HG02763 (cell line): ENCODE measurements around the gene PCED1B.
"Not testable (repeated sequence)": the region's sequence is repeated elsewhere in the genome, so short reads cannot be mapped to it uniquely, and the experiment has no call there.

Experiments
- ATAC-seq: cut with Tn5 transposase; IDR thresholded peaks from one replicate; pipeline ENCODE4 v1.9.1; 2021; ENCODE audit warnings: mild to moderate bottlenecking, moderate library complexity; ENCODE audit not compliant: unreplicated experiment

Gene PCED1B

DNA sequence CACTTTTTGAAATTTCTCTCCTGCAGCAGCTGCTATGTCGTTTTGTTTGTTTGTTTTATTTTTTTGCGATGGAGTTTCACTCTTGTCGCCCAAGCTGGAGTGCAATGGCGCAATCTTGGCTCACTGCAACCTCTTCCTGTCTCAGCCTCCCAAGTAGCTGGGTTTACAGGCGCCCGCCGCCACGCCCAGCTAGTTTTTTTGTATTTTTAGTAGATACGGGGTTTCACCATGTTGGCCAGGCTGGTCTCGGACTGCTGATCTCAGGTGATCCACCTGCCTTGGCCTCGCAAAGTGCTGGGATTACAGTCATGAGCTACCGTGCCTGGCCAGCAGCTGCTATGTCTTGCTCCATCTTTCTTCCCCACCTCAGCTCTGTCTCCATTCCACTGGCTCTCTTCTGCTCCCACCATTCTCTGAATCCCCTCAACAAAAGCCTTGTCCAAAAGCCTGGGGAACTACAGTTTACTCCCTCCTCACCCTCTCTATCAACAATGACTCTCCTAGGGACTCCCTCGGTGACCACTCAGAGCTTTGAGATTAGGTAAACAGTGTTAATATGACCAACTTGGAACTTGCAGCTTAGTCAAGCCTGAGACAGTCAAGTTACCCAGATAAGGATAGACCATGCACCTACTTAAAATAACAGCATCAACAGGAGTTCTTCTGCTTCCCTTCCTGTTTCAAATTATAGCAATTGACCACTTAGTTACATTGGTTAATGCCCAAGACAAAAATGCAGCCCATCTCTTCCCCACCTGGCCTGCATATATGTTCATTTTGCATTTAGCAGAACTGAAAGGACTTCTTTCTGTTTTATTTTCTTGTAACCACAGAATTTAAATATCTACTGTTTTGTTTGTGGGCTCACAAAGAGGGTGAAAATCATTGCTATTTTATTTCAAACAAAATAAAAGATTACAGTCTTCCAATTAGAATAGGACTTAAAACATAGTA is 189.4 kb downstream of the PCED1B start:
- ATAC-seq: peak; percentile 74

DNA sequence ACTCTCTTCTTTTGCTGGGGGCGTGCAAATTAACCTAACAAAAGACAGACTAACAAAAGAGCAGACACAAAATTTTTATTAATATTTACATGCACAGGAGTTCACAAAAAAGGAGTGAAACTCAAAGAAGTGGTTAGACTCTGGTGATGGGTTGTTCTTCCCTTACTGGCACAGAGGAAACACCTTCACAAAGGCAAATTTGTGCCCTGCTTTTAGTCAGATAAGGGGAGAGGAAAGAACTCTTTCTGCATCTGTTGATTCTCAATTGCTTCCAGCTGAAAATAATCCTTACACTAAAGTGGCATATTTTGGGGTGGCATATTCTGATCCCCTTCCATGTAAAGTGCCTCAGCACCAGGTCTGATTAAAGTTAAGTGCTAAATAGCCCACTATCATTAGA is 190.5 kb downstream of the PCED1B start:
- ATAC-seq: no peak

DNA sequence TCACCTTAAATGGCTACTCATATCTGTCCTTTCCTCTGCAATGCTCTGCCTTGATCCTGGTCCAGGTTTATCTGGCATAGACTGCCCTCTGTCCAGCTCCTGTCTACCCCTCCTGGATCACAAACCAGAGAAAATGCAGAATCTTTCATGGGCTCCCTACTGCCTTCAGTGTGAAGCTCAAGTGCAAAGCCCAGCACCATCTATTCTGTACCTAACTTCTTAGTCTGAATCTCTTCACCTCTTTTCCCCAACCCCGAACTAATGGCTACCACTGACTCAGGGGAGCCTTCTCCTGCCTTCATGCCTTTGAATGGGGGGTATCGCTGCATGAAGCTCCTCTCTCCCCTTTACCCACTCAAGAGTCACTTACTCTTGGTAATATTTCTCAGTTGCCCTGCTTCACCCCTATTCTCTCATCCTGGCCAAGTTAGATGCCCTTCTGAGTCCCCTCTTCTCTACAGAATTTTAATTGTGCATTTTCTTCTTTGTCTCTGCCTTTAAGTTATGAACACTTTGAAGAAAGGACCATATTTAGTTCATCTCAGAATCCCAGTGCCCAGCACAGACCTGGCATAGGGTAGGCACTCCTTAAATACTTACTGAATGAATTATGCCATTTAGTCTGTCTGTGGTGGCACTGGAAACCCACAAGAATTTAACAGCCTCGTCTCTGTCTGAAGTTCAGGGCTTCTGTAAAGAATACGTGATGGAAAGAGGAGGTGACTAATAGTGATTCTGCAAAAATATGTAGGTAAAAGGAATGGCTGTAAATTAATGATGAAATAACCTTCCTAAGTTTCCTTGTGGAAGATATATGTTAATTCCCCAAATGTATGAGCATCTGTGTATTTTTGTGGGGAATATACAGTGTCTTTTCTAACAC is 191.6 kb downstream of the PCED1B start:
- ATAC-seq: no peak

DNA sequence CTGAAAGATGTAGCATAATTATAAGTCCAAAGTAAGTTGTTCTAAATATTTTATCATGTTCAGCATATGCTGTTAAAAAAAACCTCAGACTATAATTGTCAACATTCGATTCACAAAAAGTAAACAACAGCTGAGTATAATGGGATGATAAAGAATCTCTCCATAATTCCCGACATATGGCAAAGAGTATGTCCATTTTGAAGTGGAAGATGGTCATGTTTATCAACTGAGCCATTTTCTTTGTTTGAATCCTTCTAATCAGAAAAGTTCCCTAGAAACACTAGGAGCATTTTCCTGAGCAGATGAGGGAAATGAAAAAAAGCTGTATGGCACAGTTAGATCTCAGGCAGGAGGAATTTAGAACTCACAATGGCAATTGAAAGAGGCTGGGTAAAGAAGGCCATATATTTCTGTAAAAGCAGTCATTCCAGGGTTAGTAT is 192.4 kb downstream of the PCED1B start:
- no peak for ATAC-seq

DNA sequence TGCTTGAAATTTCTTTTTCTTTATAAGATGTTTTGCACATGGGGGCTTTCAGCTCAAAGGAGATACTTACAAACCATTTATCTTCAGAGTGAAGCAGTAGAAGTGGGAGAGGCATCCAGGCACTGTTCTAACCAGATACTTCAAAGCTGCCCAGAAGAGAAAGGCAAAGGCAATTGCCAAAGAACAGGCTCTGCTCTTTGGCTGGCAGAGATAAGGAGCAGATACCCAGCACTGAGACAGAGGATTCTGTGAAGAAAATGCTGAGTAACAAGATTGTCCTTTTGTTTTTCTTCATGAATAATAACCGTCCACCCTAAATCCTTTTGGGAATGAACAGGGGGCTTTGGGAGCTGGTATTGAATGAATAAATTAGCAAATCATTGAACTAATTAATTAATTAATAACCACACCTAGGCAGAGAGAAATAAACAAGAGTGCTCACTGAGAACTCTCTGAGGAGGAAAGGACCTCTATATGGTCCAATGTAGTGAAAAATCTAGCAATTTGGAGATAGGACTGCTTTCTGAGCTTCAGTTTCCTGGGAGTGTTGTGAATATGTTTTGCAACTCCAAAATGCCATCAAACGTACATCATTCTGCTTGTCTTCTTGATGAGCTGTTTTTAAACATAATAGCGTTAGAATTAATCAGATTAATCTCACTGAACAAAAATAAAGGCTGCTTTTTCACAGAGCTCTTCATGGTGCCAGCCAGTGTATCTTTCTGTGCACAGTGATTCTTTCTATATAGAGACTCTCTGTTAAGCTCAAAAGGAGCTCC is 193.2 kb downstream of the PCED1B start:
- no peak for ATAC-seq

DNA sequence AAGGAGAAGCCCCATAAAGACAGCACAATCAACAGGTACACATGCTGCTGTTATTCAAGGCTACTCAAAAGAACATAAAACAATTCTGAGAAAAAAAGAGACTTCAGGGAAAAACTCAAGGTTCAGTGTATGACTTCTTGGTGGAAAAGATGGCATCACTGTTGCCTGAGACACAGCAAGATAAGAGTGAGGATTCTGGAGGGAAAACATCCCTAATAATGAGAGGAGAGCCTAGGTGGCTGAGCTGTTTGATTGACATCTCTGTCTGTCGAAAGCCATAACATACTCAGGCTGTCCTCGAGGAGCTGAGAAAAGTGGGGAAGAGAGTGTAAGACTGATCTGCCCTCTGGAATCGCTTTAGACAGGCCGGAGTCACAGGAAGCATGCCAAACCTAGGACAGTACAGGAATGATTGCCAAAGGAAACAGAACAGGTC is 193.8 kb downstream of the PCED1B start:
- no peak for ATAC-seq

DNA sequence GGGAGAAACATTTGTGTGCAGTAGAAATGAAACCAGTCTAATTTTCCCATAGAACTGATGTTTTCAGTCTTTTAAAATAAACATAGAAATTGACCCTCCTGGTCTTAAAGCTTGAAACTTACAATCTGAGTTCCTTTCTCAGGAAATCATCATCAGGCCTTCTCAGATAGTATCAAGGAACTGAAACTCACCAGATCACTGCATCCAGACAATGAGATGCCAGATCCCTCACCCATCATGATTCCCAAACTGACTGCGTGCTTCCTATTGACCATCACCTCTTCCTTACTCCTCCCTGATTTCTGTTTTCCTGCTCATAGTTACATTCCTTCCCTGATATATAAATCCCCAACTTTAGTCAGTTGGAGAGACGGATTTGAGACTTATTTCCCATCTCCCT is 195.3 kb downstream of the PCED1B start:
- ATAC-seq: no peak

DNA sequence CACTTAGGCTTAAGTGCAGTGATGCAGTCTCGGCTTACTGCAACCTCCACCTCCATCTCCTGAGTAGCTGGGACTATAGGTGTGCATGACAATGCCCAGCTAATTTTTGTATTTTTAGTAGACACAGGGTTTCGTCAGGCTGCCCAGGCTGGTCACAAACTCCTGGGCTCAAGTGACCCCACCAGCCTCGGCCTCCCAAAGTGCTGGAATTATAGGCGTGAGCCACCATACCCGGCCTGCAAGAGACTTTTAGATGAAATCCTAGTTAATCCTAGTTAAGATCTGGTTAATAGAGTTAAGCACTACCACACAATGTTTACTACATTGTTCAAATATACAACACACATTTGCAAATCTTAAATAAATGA is 196.8 kb downstream of the PCED1B start:
- no peak for ATAC-seq

DNA sequence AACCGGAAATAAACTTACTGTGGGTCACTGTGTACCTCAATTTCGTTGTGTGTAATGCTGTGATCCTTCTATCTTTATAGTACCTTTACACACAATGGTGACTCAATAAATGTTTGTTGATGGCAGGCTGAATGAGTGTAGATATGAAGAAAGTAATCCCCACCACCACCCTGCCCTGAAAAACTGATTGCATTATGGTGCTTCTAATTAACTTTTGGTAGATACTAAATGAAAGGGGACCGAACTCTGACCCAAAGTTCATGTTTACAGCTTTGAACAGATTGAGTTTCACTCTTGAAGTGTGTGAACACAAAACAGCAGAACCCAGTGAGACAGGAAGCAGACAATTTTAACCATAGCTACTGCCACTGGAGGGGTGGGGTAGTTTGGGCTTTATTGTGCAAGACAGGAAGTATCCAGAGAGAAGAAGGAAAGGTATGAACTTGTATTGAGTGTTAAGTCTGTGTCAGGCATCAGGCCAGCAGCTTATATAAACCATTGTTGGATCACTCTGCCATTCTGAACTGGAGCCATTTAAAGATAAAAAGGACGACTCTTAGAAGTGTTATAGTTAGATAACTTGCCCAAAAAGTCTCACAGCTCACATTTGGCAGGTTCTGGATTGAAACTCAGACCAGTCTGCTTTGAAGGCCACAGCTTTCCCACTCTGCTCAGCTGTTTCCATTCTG is 197.3 kb downstream of the PCED1B start:
- ATAC-seq: peak; percentile 92

DNA sequence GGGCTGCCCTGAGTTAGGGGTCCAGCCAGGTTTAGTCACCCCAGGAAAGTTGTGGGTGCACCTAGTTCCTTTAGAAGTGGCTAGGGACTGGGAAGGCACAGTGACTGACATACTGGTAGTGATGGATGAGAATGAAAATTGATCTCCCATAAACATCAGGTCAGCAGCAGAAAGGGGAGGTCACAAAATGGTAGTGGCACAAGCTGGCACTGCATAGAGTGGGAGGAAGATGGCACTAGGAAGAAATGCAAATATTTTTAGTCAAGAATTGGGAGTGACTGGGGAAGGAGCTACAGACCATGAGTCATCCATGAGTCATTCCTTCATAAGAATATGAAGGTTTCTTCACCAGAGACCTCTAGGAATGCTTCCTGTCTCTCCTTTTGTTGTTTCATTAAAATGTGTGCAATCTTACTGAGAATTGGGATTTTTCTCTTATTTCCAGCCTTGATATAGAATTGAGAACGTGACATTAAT is 198.6 kb downstream of the PCED1B start:
- no peak for ATAC-seq

DNA sequence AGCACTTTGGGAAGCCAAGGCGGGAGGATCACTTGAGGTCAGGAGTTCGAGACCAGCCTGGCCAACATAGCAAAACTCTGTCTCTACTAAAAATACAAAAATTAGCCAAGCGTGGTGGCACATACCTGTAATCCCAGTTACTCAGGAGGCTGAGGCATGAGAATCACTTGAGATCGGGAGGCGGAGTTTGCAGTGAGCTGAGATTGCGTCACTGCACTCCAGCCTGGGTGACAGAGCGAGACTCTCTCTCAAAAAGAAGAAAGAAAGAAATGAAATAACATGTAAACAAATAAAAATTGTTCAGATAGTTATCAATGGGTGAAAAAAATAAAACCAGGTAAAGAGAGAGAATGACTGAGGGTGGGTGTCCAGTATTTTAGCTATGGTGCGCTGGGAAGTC is 200.3 kb downstream of the PCED1B start:
- not testable (repeated sequence) for ATAC-seq

DNA sequence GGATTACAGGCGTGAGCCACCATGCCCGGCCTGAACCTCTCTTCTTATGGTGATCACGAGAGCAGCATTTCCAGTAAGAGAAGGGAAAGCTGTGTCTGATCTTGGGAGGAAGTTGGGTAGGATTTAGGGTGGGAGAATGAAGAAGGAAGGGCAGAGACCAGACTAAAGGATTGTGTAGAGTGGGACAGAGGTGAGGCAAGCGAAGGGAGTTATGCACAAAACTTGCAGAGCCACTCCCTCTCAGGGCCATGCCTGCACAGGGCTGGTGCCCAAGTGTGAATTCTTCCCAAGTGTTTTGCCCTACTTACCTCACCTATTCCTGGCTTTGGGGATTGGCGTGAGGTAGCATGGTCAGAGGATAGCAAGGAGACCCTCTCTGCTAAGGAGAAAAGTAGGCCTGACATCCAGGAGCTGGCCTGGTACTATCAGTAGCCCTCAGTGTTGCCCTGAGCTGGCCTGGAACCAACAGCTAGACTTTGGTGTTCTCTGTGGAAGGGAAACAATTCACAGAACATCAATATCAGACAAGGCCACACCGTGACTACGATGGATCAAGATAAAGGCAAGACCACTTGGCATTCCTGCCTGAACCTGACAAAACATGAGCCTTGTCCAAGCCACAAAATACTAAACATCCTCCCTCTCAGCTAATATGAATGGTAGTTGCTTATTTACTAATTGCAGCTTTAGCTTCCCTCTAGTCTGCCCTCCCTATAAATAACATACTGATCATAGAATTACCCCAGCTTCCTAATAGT is 201.3 kb downstream of the PCED1B start:
- ATAC-seq: no peak

DNA sequence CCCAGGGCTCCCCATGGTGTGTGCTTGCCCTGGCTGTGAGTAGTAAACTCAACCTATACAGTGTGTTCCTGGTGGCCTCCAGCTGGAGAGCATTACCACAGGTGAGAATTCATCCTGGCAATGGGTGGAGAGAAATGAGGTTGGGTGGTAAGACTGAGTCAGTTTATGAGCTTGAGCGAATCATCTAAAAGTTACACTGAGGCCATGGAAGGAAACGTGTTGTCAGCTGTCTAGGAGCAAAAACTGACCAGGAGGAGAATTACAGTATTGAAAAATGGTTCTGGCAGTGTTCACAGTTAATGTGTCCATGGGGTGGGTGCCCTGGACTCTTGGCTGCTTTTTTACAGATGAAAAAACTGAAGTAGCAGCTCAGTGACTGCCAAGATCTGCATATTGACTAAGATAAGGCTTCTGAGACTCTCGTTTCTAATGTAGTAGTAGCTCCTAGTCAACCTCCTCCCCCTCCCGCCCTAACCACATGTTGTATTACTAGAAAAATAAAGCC is 202.3 kb downstream of the PCED1B start:
- no peak for ATAC-seq

DNA sequence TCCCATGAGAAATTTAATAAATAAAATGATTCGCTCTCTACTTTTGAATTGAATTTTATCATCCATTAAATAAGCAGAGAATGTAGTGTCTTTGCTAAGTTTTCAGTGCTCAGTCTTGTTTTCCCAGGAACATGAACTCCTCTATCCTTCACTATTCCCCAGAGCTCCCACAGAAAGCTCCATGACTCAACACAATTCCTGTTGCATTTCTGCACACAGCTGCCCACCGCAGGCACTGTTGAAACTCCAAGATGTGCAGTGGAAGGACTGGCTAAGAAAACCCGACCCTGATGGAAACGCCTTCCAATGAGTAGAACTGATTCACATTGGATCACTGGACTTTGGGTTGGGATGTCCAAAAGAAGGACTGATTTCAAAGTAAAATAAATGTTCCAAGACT is 202.8 kb downstream of the PCED1B start:
- no peak for ATAC-seq
